KG1 (cell line): ENCODE results near the gene PIK3CB.
"Not testable (repeated sequence)": the region's sequence is repeated elsewhere in the genome, so short reads cannot be mapped to it uniquely, and the experiment has no call there.

Source experiments
- DNase-seq: peaks from one replicate; lab custom pipeline; 2025; lab: John Stamatoyannopoulos, UW

PIK3CB gene

GRCh38 chr3:138846824-138847223 is 12.1 kb upstream of the PIK3CB start:
- DNase-seq, result not testable (repeated sequence)

GRCh38 chr3:138846262-138846791 is 11.6 kb upstream of the PIK3CB start:
- peak; percentile 15 for DNase-seq

- no peak for DNase-seq
These were observed 11.0 kb upstream of the PIK3CB start for GRCh38 chr3:138845771-138846173.

GRCh38 chr3:138845181-138845601 is 10.5 kb upstream of the PIK3CB start:
- no peak for DNase-seq

GRCh38 chr3:138842483-138843188 is 7.9 kb upstream of the PIK3CB start:
- DNase-seq, result no peak

GRCh38 chr3:138838385-138838784 is 3.7 kb upstream of the PIK3CB start:
- DNase-seq, result not testable (repeated sequence)

- not testable (repeated sequence) for DNase-seq
These were observed 1.1 kb upstream of the PIK3CB start for GRCh38 chr3:138835846-138836245.

GRCh38 chr3:138835397-138835757 is 649 bp upstream of the PIK3CB start:
- no peak for DNase-seq

- no peak for DNase-seq
These were observed 681 bp downstream of the PIK3CB start for GRCh38 chr3:138833899-138834595.

- DNase-seq, result not testable (repeated sequence)
These were observed 2.2 kb downstream of the PIK3CB start for GRCh38 chr3:138832473-138833057.

GRCh38 chr3:138829886-138830510 is 4.7 kb downstream of the PIK3CB start:
- DNase-seq, result no peak

GRCh38 chr3:138829097-138829496 is 5.6 kb downstream of the PIK3CB start:
- DNase-seq, result no peak

- no peak for DNase-seq
These were observed 7.5 kb downstream of the PIK3CB start for GRCh38 chr3:138827222-138827621.

GRCh38 chr3:138825336-138825735 is 9.4 kb downstream of the PIK3CB start:
- DNase-seq, result no peak

GRCh38 chr3:138824114-138824506 is 10.6 kb downstream of the PIK3CB start:
- DNase-seq, result no peak

- DNase-seq, result not testable (repeated sequence)
These were observed 14.3 kb downstream of the PIK3CB start for GRCh38 chr3:138820379-138820778.

- no peak for DNase-seq
These were observed 16.4 kb downstream of the PIK3CB start for GRCh38 chr3:138818185-138818860.

GRCh38 chr3:138817695-138818094 is 17.0 kb downstream of the PIK3CB start:
- no peak for DNase-seq

- DNase-seq, result no peak
These were observed 21.9 kb downstream of the PIK3CB start for GRCh38 chr3:138812806-138813205.

- DNase-seq, result no peak
These were observed 25.1 kb downstream of the PIK3CB start for GRCh38 chr3:138809500-138810256.
